ENCODE data around the gene GALNT2.

- TF ChIP-seq CTCF (IDR thresholded peaks at IDR 0.05) (no peak), POLR2A (IDR thresholded peaks at IDR 0.05) (no peak), EP300 (IDR thresholded peaks at IDR 0.05) (no peak)
Measured at GRCh38 chr1:230107941-230108340, 40.9 kb downstream of the GALNT2 start.

All from tibial nerve (tissue), 4 donors.